ENCODE data around the gene CAB39. TPM values are rescaled to one million over a fixed set of nuclear protein-coding genes. Genes with fewer than 3 reads are reported as not detected.

Gene CAB39
- polyA plus RNA-seq, 1 donor (not counting 4 experiments of a cell fraction or from before 2014, with no cell fraction given): 120 TPM

DNA sequence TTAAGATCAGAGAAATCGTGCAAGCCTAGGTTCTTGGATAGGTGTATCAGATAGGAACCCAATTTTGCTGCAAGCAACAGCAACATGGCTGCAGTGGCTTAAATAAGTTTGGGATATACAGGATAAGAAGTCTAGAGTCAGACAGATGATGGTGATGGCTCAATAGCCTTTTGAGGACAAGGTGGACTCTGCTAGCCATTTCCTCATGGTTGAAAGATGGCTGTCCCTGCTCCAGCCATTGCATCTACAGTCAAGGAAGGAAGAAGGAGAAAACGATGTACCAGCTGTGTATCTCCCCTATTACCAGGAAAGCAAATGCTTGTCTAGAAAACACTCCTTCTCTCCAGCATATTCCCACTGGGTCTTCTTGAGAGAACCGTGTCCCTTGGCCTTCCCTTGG is 30.1 kb upstream of the CAB39 start:
- no peaks in the 10 kb centered on the region for H3K9me1 ChIP-seq (ENCODE audit: control insufficient read depth, extremely low read depth, insufficient read depth, low read length)

DNA sequence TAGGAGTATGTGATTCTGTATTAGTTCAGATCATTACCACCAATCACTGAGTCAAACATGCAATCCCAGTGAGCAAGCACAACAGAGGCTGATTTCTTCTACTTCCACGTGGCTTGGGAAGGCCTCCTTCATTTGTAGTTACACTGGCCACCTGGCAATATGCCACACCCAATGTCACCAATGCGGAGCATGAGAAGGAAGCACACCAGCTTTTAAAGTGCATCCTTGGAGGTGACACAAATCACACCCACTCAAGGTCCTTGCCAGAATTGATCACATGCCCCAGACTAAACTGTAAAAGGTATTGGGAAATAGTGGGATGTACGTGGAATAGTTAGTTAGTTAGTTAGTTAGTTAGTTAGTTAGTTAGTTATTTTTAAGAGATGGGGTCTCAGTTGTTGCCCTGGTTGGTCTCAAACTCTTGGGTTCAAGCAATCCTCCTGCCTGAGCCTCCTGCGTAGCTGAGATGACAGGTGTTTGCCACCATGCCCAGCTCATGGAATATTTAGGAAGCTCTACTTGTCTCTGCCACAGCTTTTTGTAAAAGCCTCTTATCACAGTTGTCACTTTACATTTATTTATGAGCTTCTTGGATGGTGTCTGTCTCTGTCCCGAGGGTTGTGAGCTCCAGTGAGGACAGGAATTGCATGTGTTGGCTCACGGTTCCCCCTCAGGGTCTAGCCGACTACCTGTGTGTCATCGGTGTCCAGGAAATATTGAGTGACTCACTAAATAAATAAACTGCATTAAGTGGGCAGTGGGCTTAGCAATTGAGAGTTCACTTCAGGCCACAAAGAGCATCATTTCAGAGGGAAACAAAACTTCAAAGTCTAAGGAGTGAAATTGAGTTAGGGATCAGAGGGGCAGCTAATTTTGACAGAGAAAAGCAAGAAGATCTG is 28.1 kb upstream of the CAB39 start:
- Histone ChIP-seq H3K79me2 (ENCODE audit: control insufficient read depth, insufficient read depth, low read length) (no peaks in the 10 kb centered on the region), H3K4me2 (ENCODE audit: control insufficient read depth, extremely low read depth, insufficient read depth, low read depth, low read length) (peak overlapping the region; percentile 42), H3K9me3 (ENCODE audit: control insufficient read depth, low read depth, low read length) (no peaks in the 10 kb centered on the region), H3K27ac (ENCODE audit: control insufficient read depth, insufficient read depth, low read length) (peak overlapping the region; percentile 76), H3K4me3 (ENCODE audit: control insufficient read depth in 2 of 3, extremely low read depth in 1 of 3, insufficient read depth in 2 of 3, low read depth in 1 of 3, low read length in 3 of 3) (no peak overlapping the region), H3K27me3 (ENCODE audit: control insufficient read depth, extremely low read depth, insufficient read depth, low read length) (no peaks in the 10 kb centered on the region), H4K20me1 (ENCODE audit: control insufficient read depth, extremely low read depth, insufficient read depth, low read length) (no peaks in the 10 kb centered on the region), H3K36me3 (ENCODE audit: control insufficient read depth in 2 of 2, extremely low read depth in 1 of 2, insufficient read depth in 2 of 2, low read length in 2 of 2) (no peaks in the 10 kb centered on the region), H3K9me1 (ENCODE audit: control insufficient read depth, extremely low read depth, insufficient read depth, low read length) (no peaks in the 10 kb centered on the region), H3K9ac (ENCODE audit: control insufficient read depth, extremely low read depth, insufficient read depth, low read length) (peak overlapping the region; percentile 39), H3K4me1 (ENCODE audit: control insufficient read depth, extremely low read depth, insufficient read depth, low read length) (peaks cover 54% of the 10 kb centered on the region), H2AFZ (ENCODE audit: control insufficient read depth, low read length) (no peak overlapping the region)
- FAIRE-seq (peak; percentile 90), DNase-seq (ENCODE audit: low read depth, low spot score) (peak; percentile 90)
- TF ChIP-seq, protein P1, sequence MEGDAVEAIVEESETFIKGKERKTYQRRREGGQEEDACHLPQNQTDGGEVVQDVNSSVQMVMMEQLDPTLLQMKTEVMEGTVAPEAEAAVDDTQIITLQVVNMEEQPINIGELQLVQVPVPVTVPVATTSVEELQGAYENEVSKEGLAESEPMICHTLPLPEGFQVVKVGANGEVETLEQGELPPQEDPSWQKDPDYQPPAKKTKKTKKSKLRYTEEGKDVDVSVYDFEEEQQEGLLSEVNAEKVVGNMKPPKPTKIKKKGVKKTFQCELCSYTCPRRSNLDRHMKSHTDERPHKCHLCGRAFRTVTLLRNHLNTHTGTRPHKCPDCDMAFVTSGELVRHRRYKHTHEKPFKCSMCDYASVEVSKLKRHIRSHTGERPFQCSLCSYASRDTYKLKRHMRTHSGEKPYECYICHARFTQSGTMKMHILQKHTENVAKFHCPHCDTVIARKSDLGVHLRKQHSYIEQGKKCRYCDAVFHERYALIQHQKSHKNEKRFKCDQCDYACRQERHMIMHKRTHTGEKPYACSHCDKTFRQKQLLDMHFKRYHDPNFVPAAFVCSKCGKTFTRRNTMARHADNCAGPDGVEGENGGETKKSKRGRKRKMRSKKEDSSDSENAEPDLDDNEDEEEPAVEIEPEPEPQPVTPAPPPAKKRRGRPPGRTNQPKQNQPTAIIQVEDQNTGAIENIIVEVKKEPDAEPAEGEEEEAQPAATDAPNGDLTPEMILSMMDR (optimal IDR thresholded peaks at IDR 0.05 in 1 of 3, IDR thresholded peaks at IDR 0.05 in 1 of 3, conservative IDR thresholded peaks at IDR 0.05 in 1 of 3; ENCODE audit: extremely low read depth in 1 of 3, insufficient read depth in 2 of 3, low read length in 3 of 3): no peak
- TF ChIP-seq EZH2 (IDR thresholded peaks at IDR 0.05; ENCODE audit: low read length): no peak
- dilution Hi-C loops (cut with MboI; ENCODE audit: extremely low pct_ligation_motif_present, low sequenced_read_pairs): no loop called here

More for the DNA sequence above, 30.1 kb upstream of the CAB39 start:
- peaks cover 44% of the 10 kb centered on the region for H3K4me1 ChIP-seq (ENCODE audit: control insufficient read depth, extremely low read depth, insufficient read depth, low read length)
- H4K20me1 ChIP-seq (ENCODE audit: control insufficient read depth, extremely low read depth, insufficient read depth, low read length): no peaks in the 10 kb centered on the region
- H3K36me3 ChIP-seq (ENCODE audit: control insufficient read depth in 2 of 2, extremely low read depth in 1 of 2, insufficient read depth in 2 of 2, low read length in 2 of 2): no peaks in the 10 kb centered on the region
- no peak overlapping the region for H3K9ac ChIP-seq (ENCODE audit: control insufficient read depth, extremely low read depth, insufficient read depth, low read length)
- dilution Hi-C loops (cut with MboI; ENCODE audit: extremely low pct_ligation_motif_present, low sequenced_read_pairs): no loop called here
- H3K4me2 ChIP-seq (ENCODE audit: control insufficient read depth, extremely low read depth, insufficient read depth, low read depth, low read length): no peak overlapping the region
- no peaks in the 10 kb centered on the region for H3K27me3 ChIP-seq (ENCODE audit: control insufficient read depth, extremely low read depth, insufficient read depth, low read length)
- no peak overlapping the region for H2AFZ ChIP-seq (ENCODE audit: control insufficient read depth, low read length)
- H3K79me2 ChIP-seq (ENCODE audit: control insufficient read depth, insufficient read depth, low read length): no peaks in the 10 kb centered on the region
- H3K4me3 ChIP-seq (ENCODE audit: control insufficient read depth in 2 of 3, extremely low read depth in 1 of 3, insufficient read depth in 2 of 3, low read depth in 1 of 3, low read length in 3 of 3): no peak overlapping the region
- FAIRE-seq (no peak), DNase-seq (ENCODE audit: low read depth, low spot score) (no peak)
- TF ChIP-seq, protein P1 (optimal IDR thresholded peaks at IDR 0.05 in 1 of 3, IDR thresholded peaks at IDR 0.05 in 1 of 3, conservative IDR thresholded peaks at IDR 0.05 in 1 of 3; ENCODE audit: extremely low read depth in 1 of 3, insufficient read depth in 2 of 3, low read length in 3 of 3): no peak
- TF ChIP-seq EZH2 (IDR thresholded peaks at IDR 0.05; ENCODE audit: low read length): no peak
- H3K9me3 ChIP-seq (ENCODE audit: control insufficient read depth, low read depth, low read length): peaks cover 1% of the 10 kb centered on the region
- H3K27ac ChIP-seq (ENCODE audit: control insufficient read depth, insufficient read depth, low read length): no peak overlapping the region

Measured in keratinocyte (primary cell).